GM21717 (cell line): ENCODE measurements around the gene NPM1.

ENCODE experiments used
- ATAC-seq: cut with Tn5 transposase; IDR thresholded peaks from one replicate; pipeline ENCODE4 v1.9.1; 2021; ENCODE audit warnings: mild to moderate bottlenecking, moderate library complexity; ENCODE audit not compliant: unreplicated experiment

Gene NPM1

GRCh38 chr5:171447226-171447625 is 59.6 kb downstream of the NPM1 start:
- no peak for ATAC-seq

GRCh38 chr5:171449426-171449825 is 61.8 kb downstream of the NPM1 start:
- no peak for ATAC-seq

GRCh38 chr5:171450423-171451331 is 63.0 kb downstream of the NPM1 start:
- ATAC-seq = no peak

GRCh38 chr5:171451421-171451820 is 63.8 kb downstream of the NPM1 start:
- no peak for ATAC-seq

GRCh38 chr5:171453056-171453725 is 65.5 kb downstream of the NPM1 start:
- no peak for ATAC-seq

GRCh38 chr5:171453988-171454387 is 66.3 kb downstream of the NPM1 start:
- ATAC-seq = no peak

- ATAC-seq = no peak
Measured at GRCh38 chr5:171454549-171454948, 66.9 kb downstream of the NPM1 start.

- no peak for ATAC-seq
Measured at GRCh38 chr5:171455522-171455921, 67.9 kb downstream of the NPM1 start.

GRCh38 chr5:171457208-171457981 is 69.7 kb downstream of the NPM1 start:
- ATAC-seq = no peak

GRCh38 chr5:171459839-171460238 is 72.2 kb downstream of the NPM1 start:
- ATAC-seq = no peak
